ENCODE results near the gene ARHGEF7.

Gene ARHGEF7

DNA sequence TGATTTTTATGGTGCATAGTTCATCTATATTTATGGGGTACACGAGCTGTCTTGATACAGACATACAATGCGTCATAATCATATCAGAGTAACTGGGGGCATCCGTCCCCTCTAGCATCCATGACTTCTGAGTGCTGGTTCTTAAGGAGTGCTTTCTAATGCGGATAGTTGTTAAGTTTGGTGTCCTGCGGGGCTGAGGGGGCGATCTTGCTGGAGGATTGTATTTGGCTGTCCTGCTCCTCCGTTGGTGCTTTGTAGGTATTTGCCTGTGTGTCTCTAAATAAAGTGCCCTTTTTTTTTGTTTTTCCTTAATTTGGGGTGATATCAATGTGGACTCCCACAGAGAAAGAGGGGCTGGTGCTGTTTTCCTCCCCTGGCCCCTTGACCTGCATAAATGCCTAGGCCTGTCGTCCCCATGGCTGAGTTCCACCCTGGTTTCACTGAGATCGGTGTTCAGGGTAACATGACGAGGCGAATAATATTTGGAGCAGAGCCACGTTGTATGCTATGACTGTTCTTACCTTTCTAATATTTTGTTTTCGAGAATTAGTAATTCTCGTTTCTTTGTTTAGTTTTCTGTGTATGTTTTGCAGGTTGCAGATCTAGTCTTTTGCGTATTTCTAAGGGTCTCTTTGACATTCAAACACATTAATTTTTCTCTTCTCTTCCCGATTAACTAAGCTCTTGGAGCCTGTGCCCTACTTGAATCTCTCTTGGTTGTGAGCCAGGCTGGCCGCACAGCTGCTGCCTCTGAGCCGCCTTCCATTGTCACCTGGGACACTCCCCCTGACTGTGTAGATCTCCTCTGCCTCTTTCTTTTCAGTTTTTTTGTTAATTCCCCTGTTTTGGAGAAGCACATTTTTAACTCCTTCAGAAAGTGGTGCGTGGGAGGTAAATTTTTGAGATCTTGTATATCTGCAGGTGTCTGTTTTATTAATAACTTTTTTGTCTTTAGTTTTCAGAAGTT lies 100.3 kb downstream of the ARHGEF7 start:
- no peak for DNase-seq (ENCODE audit: low spot score)
- in situ Hi-C loops (cut with MboI; ENCODE audit: low pct_unique_long_range_greater_than_20kb, low sequenced_read_pairs, unreplicated experiment) = loop anchor here (25.0 kb wide), 1 partner anchor 303 kb away; the partner anchor contains the start of gene ANKRD10

DNA sequence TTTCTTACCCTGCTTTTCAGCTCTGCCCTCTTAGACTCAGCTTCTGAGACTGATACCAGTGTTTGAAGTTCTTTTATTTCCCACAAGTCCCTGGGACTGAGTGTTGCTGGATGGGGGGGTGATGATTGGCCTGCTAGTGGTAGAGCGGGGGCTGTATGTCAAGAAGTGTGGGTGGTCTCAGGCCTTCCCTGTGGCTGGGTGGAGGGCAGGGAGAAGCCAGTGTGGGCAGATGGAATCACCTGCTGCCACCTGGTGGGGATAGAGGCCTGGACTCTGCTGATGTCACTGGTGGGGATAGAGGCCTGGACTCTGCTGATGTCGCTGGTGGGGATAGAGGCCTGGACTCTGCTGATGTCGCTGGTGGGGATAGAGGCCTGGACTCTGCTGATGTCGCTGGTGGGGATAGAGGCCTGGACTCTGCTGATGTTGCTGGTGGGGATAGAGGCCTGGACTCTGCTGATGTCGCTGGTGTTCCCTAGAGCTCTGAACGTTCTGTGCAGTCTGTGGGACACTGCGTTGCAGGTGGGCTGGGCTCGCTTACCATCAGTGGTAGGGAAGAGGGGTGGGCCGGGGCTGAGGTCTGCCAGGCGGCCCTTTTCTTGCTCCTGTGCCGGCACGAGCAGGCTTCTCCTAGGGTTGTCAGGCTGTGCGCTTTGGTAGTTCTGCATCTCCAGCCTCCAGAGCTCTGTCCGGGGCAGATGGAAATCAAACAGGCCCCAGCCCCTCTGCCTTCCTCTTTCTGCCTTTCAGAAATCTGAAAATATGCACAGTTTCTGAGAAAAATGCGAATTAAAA lies 101.3 kb downstream of the ARHGEF7 start:
- TF ChIP-seq, protein P1, sequence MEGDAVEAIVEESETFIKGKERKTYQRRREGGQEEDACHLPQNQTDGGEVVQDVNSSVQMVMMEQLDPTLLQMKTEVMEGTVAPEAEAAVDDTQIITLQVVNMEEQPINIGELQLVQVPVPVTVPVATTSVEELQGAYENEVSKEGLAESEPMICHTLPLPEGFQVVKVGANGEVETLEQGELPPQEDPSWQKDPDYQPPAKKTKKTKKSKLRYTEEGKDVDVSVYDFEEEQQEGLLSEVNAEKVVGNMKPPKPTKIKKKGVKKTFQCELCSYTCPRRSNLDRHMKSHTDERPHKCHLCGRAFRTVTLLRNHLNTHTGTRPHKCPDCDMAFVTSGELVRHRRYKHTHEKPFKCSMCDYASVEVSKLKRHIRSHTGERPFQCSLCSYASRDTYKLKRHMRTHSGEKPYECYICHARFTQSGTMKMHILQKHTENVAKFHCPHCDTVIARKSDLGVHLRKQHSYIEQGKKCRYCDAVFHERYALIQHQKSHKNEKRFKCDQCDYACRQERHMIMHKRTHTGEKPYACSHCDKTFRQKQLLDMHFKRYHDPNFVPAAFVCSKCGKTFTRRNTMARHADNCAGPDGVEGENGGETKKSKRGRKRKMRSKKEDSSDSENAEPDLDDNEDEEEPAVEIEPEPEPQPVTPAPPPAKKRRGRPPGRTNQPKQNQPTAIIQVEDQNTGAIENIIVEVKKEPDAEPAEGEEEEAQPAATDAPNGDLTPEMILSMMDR (IDR thresholded peaks at IDR 0.05; ENCODE audit: extremely low read depth, insufficient read depth, missing control alignments) = peak; percentile 60
- peak; percentile 48 for DNase-seq (ENCODE audit: low spot score)
- in situ Hi-C loops (cut with MboI; ENCODE audit: low pct_unique_long_range_greater_than_20kb, low sequenced_read_pairs, unreplicated experiment) = loop anchor here (25.0 kb wide), 1 partner anchor 304 kb away; the partner anchor contains the start of gene ANKRD10

More for the DNA sequence above, 100.3 kb downstream of the ARHGEF7 start:
- TF ChIP-seq, protein P1 (IDR thresholded peaks at IDR 0.05; ENCODE audit: extremely low read depth, insufficient read depth, missing control alignments) = no peak

DNA sequence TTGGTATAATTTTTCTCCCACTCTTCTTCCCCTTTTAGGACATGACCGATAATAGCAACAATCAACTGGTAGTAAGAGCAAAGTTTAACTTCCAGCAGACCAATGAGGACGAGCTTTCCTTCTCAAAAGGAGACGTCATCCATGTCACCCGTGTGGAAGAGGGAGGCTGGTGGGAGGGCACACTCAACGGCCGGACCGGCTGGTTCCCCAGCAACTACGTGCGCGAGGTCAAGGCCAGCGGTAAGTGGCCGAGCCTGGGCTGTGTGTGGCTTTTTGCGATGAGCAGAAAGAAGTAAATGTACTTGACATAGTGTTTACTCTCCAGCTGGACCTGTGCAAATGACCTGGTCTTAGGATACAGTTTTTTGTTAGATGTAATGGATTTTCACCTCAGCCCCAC lies 102.5 kb downstream of the ARHGEF7 start:
- TF ChIP-seq, protein P1 (IDR thresholded peaks at IDR 0.05; ENCODE audit: extremely low read depth, insufficient read depth, missing control alignments) = no peak
- DNase-seq (ENCODE audit: low spot score) = no peak
- in situ Hi-C loops (cut with MboI; ENCODE audit: low pct_unique_long_range_greater_than_20kb, low sequenced_read_pairs, unreplicated experiment) = loop anchor here (25.0 kb wide), 1 partner anchor 305 kb away; the partner anchor contains the start of gene ANKRD10

DNA sequence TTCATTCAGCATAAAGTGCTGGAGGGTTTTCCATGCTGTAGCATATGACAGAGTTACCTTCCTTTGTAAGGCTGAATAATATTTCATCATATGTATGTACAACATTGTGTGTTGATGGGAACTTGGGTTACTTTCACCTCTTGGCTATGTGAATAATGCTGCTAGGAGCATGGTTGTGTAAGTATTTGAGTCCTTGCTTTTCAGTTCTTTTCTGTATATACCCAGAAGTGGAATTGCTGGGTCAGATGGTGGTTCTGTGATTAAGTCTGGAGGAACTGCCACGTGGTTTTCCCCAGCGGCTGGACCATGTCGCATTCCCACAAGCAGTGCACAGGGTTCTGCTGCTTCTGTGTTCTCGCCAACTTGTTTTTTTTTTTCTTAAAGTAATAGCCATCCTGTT lies 104.2 kb downstream of the ARHGEF7 start:
- in situ Hi-C loops (cut with MboI; ENCODE audit: low pct_unique_long_range_greater_than_20kb, low sequenced_read_pairs, unreplicated experiment) = loop anchor here (25.0 kb wide), 1 partner anchor 307 kb away; the partner anchor contains the start of gene ANKRD10
- TF ChIP-seq, protein P1 (IDR thresholded peaks at IDR 0.05; ENCODE audit: extremely low read depth, insufficient read depth, missing control alignments) = no peak
- DNase-seq (ENCODE audit: low spot score) = no peak

DNA sequence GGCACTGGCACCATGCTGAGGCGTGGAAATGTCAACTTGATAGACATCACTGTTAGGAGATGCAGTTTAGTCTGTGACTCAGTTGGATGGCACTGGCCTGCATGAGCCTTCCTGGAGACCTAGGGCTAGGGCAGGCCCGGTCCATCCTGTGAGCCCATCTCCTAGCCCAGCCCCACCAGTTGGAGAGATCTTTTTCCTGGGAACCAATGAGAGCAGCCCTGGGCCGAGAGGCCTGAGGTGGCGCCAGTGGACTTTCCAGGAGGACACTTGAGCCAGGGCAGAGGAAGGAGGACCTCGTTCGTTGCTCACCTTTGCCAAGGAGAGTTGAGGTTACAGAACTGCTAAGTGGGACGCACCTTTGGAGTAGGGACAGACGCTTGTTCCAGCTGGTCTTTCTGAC lies 104.8 kb downstream of the ARHGEF7 start:
- no peak for DNase-seq (ENCODE audit: low spot score)
- TF ChIP-seq, protein P1 (IDR thresholded peaks at IDR 0.05; ENCODE audit: extremely low read depth, insufficient read depth, missing control alignments) = no peak
- in situ Hi-C loops (cut with MboI; ENCODE audit: low pct_unique_long_range_greater_than_20kb, low sequenced_read_pairs, unreplicated experiment) = loop anchor here (25.0 kb wide), 1 partner anchor 308 kb away; the partner anchor contains the start of gene ANKRD10

DNA sequence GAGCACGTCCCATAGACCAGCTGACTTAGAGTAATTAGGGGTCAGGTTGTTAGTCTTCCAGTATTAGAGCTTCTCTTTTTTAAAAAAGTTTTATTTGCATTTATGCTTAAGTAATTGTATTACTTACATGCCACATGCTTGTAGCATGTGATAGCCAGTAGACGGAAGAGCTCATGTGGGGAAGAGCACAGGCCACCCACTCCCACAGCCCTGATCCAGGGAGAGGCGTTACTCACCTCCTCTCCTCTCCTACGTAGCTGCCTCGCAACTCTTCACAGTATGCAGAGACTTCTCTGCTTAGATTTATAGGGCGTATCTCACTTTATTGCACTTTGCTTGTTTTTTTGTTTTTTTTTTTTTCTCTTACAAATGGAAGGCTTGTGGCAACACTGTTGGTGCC lies 110.1 kb downstream of the ARHGEF7 start:
- TF ChIP-seq, protein P1 (IDR thresholded peaks at IDR 0.05; ENCODE audit: extremely low read depth, insufficient read depth, missing control alignments) = no peak
- no peak for DNase-seq (ENCODE audit: low spot score)
- in situ Hi-C loops (cut with MboI; ENCODE audit: low pct_unique_long_range_greater_than_20kb, low sequenced_read_pairs, unreplicated experiment) = loop anchor here (25.0 kb wide), 1 partner anchor 163 kb away; no protein-coding TSS in a partner anchor
